ENCODE data around the gene IGF2BP1. TPM values are rescaled to one million over a fixed set of nuclear protein-coding genes. Genes with fewer than 3 reads are reported as not detected.

The IGF2BP1 gene
- total RNA-seq, 2 donors from 2014 or later: 0.32 to 0.50 TPM

Other genes starting within 250 kb of the IGF2BP1 start
- not detected for gene TTLL6, start 180.2 kb upstream of the IGF2BP1 start, total RNA-seq
- 100 to 1,000 TPM in 1 of 2 donors, 10 to 100 TPM in 1; 97.0 to 132 TPM for gene CALCOCO2, start 166.3 kb upstream of the IGF2BP1 start, total RNA-seq
- gene ATP5MC1, start 104.6 kb upstream of the IGF2BP1 start, total RNA-seq: 10 to 100 TPM; 45.9 to 52.9 TPM
- 100 to 1,000 TPM; 133 to 191 TPM for gene UBE2Z, start 89.0 kb upstream of the IGF2BP1 start, total RNA-seq
- gene SNF8, start 52.5 kb upstream of the IGF2BP1 start, total RNA-seq: 10 to 100 TPM; 54.7 to 54.8 TPM
- gene GIP, start 28.8 kb upstream of the IGF2BP1 start, total RNA-seq: not detected
- not detected for gene B4GALNT2, start 135.4 kb downstream of the IGF2BP1 start, total RNA-seq
- gene GNGT2, start 213.2 kb downstream of the IGF2BP1 start, total RNA-seq: 10 to 100 TPM; 24.6 to 27.5 TPM
- gene ABI3, start 213.3 kb downstream of the IGF2BP1 start, total RNA-seq: 10 to 100 TPM; 27.9 to 32.4 TPM
- under 1 TPM in 1 of 2 donors, not detected in 1; 0.29 TPM for gene PHOSPHO1, start 233.4 kb downstream of the IGF2BP1 start, total RNA-seq